ENCODE results near the gene DHDDS.
A peak's percentile ranks its signal among the peaks of the same experiment; 100 is the strongest.
"Not testable (repeated sequence)": the region's sequence is repeated elsewhere in the genome, so short reads cannot be mapped to it uniquely, and the experiment has no call there.

The DHDDS gene

GRCh38 chr1:26477446-26478152 is 45.5 kb downstream of the DHDDS start:
- no peak for DNase-seq (ENCODE audit: low spot score)

DNA sequence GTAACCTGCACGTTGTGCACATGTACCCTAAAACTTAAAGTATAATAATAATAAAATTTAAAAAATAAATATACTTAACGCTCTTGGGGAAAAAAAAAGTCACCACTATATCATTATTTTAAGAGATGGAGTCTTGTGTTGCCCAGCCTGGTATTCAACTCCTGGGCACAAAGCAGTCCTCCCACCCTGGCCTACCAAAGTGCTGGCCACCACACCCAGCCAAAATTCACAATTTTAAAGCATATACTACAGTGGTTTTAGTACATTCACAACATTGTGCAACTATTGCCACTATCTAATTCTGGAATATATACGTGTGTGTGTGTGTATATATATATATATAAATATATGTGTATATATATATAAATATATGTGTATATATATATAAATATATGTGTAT is 46.0 kb downstream of the DHDDS start:
- no peak for DNase-seq (ENCODE audit: low spot score)

- no peak for DNase-seq (ENCODE audit: low spot score)
Measured at GRCh38 chr1:26478988-26479387, 46.9 kb downstream of the DHDDS start.

DNA sequence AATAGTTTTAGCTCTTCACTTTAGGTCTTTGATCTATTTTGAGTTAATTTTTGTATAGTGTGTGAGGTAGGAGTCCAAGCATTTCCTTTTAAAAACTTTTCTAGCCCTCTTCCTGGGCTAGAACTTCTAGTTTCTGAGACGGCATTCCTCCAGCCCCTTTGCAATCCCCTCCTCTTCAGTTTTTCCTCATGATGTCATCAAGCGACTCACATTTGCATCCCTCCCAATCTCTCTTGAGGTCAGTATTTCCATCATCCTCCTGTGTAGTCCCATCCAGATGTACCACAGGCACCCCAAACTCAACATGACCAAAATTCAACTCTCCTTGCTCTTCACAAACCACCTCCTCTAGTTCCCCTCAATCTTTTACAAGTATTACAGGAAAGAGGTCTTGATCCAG is 50.8 kb downstream of the DHDDS start:
- no peak for DNase-seq (ENCODE audit: low spot score)

DNA sequence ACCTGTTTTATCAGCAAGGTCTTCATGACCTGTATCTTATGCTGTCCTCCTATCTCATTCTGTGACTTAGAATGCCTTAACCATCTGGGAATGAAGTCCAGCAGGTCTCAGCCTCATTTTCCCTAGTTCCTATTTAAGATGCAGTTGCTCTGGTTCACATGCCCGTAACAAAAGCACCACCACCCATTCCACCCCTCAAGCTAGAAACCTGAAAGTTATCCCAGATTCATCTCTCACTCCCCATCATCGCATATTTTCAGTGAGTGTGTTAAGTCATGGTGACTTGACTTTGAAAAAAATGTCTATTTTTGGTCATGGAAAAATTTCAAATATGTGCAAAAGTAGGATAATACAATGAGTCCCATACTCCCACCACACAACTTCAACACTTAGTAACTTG is 51.9 kb downstream of the DHDDS start:
- DNase-seq (ENCODE audit: low spot score): no peak

DNA sequence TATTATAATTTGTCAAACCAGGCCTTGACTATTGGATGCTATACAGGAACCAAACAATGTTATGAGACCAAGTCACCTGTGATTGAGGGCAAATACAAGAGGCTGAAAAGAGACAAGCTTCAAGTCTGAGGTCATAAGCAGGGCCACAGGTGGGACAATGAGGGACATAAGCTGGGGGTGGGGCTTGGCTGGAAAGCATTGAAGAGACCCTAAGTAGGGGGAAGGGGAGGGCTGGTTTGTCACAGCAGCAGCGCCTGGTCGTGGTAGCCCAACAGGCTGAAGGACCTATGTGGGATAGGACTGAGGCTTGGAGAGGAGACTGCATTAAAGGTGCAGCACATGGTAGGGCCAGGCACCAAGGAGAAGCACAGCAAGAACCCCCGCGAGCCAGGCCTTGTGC is 58.0 kb downstream of the DHDDS start:
- no peak for DNase-seq (ENCODE audit: low spot score)

GRCh38 chr1:26493267-26493666 is 61.1 kb downstream of the DHDDS start:
- no peak for DNase-seq (ENCODE audit: low spot score)

DNA sequence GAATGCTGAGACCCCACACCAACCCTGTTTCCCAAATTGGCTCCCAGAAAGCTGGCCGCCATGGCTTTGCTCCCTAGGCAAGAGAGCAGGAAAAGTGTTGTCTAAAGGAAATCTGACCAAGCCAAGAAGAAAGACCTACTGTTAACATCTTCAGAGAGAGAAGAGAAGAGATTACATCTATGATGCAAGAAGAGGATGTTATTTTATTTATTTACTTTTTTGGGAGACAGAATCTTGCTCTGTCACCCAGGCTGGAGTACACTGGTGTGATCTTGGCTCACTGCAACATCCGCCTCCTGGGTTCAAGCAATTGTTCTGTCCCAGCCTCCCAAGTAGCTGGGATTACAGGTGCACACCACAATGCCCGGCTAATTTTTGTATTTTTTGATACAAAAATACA is 61.8 kb downstream of the DHDDS start:
- no peak for DNase-seq (ENCODE audit: low spot score)

GRCh38 chr1:26496861-26497260 is 64.7 kb downstream of the DHDDS start:
- DNase-seq (ENCODE audit: low spot score): no peak

DNA sequence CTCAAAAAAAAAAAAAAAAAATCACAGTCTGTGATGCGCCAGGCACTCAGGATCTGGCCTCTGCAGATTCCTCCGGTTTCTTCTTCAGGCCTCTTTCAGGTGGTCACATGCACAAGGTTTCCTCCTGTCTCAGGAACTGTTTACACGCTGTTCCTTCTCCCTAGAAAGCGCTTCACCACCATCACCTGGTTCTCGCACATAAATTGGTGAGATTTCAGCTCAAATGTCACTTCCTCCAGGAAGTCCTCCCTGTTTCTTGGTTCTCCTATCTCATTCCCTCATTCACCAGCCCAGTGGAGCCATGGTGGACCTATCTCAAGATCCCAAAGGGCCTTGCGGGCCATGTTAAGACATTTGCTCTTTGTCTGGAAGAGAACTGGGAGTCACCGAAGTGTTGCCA is 66.8 kb downstream of the DHDDS start:
- DNase-seq (ENCODE audit: low spot score): no peak

DNA sequence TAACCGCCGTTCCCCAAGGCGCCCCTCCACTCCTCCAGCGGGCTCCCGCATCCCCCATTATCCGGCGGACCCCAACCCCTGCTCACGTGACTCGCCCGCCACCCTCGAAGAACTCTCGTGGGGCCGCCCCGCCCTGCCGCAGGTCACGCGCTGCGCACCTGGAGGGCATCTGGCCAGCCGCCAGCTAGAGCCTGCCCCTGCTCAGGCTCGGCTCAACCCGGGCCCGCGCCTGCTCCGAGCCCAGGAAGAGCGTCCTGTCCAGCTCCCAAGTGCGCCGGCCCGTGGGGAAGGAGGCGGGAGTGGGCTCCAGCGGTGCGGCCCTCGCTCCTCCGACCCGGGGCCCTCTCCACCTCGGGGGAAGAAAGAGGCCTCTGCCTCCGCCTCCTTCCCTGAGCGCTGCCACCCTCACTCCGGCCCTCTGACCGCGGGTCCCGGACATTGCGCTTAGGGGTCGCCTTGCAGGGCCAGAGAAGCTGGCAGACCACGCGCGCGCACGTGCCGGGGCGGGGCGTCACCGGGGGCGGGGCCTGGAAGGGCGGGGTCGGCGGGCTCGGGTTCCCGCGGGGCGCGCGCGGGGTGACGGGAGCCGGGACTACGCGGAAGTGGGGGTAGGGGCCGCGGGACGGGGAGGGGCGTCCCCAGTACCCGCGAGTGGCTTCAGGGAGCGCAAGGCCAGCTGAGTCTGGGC is 68.5 kb downstream of the DHDDS start:
- DNase-seq (ENCODE audit: low spot score): peak; percentile 68

DNA sequence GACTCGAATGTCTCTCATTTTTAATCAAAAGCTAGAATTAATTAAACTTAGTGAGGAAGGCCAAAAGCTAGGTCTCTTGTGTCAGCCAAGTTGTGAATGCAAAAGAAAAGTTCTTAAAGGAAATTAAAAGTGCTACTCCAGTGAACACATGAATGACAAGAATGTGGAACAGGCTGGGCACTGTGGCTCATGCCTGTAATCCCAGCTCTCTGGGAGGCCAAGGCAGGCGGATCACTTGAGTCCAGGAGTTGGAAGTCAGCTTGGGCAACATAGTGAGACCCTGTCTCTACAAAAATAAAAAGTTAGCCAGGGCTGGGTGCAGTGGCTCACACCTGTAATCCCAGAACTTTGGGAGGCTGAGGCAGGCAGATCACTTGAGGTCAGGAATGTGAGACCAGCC is 78.6 kb downstream of the DHDDS start:
- DNase-seq (ENCODE audit: low spot score): not testable (repeated sequence)

DNA sequence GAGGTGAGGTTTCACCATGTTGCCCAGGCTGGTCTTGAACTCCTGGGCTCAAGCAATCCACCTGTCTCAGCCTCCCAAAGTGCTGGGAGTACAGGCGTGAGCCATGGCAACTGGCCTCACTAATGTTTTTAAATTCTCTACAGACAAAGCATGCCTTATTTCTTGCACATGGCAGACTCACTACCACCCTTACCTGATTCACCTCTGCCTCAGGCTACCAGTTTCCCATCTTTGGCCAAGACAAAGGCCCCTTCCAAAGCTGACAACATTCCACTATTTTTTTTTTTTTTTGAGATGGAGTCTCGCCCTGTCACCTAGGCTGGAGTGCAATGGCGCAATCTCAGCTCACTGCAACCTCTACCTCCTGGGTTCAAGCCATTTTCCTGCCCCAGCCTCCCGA is 83.7 kb downstream of the DHDDS start:
- DNase-seq (ENCODE audit: low spot score): not testable (repeated sequence)

- no peak for DNase-seq (ENCODE audit: low spot score)
Measured at GRCh38 chr1:26516987-26517765, 85.1 kb downstream of the DHDDS start.

DNA sequence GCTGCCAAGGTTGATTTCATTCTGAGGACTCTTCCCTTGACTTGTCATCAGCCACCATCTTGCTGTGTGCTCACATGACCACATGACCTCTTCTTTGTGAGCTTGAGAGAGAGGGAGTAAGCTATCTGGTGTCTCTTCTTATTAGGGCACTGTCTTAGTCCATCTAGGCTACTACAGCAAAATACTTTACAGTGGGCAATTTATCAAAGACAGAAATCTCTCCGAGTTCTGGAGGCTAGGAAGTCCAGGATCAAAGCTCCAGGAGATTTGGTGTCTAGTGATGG is 85.6 kb downstream of the DHDDS start:
- no peak for DNase-seq (ENCODE audit: low spot score)

DNA sequence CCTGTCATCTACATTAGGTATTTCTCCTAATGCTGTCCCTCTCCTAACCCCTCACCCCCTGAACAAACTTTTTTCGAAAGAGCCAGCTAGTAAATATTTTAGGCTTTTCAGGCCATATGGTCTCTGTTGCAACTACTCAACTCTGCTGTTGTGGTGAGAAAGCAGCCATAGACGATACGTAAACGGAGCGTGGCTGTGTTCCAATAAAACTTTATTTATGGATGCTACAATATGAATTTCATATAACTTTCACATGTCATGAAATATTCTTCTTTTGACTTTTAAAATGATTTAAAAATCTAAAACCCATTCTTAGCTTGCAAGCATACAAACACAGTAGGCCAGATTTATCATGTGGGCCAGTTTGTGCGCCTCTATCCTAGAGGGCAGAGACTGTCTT is 86.2 kb downstream of the DHDDS start:
- DNase-seq (ENCODE audit: low spot score): no peak

- no peak for DNase-seq (ENCODE audit: low spot score)
Measured at GRCh38 chr1:26520339-26520738, 88.2 kb downstream of the DHDDS start.
